DMS 273 (cell line): ENCODE data around the gene MB21D2.
A peak's percentile ranks its signal among the peaks of the same experiment; 100 is the strongest.

ENCODE experiments used
- DNase-seq: peaks from one replicate; lab custom pipeline; 2025; ENCODE audit not compliant: unreplicated experiment; lab: John Stamatoyannopoulos, UW

The MB21D2 gene

DNA sequence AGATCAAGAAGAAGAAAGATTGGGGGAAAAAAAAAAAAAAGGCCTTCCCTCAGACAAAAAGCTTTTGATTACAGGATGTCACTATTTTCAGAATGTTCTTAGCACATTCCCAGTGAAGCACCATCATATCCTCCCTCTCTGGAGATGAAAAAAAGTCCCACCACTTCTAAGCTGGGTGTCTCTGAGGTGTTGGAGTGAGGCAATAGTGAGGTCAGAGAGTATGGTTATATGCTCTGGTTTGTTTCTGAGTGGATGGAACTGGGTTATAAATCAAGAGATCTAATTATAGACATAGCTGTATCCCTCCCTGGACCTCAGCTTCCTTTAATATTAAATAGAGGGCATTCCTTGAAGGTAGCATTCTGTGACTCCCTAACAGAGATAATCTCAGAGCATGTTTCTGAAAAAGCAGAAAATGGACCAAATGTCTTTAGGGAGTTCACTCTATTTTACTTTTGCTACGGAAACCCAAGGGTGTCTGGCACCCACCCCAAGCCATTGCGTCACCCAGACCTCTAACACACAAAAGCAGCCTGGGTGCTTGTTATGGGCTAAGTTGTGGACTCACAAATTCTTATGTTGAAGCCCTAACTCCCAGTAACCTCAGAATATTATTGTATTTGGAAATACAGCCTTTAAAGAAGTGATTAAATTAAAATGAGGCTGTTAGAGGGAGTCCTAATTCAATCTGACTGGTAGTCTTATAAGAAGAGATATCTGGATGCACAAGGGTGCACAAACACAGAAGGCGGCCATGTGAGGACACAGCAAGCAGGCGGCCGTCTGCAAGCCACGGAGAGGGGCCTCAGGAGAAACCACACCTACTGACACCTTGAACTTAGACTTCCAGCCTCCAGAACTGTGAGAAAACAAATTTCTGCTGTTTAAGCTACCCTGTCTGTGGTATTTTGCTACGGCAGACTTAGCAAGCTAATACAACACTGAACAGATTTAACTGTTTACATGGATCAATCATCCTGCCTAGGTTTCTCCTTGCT lies 81.5 kb downstream of the MB21D2 start:
- no peak for DNase-seq

DNA sequence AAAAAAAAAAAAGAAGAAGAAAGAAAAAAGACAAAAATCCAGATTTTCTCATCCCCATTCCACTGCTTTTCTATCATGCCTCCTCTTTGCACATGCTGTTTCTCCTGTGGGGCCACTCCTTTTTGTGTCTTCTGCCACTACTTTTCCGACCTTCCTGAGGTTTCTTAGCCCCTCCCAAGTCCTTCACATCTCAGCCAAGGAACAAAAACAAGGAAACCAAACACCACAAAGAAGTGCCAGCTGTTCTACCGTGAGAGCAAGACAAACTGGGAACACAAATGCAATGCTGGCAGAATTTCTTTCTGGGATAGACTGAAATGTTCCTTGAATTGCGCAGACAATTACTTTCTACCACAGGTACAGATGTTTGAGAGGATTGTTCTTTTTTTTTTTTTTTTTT lies 83.2 kb downstream of the MB21D2 start:
- peak; percentile 61 for DNase-seq

DNA sequence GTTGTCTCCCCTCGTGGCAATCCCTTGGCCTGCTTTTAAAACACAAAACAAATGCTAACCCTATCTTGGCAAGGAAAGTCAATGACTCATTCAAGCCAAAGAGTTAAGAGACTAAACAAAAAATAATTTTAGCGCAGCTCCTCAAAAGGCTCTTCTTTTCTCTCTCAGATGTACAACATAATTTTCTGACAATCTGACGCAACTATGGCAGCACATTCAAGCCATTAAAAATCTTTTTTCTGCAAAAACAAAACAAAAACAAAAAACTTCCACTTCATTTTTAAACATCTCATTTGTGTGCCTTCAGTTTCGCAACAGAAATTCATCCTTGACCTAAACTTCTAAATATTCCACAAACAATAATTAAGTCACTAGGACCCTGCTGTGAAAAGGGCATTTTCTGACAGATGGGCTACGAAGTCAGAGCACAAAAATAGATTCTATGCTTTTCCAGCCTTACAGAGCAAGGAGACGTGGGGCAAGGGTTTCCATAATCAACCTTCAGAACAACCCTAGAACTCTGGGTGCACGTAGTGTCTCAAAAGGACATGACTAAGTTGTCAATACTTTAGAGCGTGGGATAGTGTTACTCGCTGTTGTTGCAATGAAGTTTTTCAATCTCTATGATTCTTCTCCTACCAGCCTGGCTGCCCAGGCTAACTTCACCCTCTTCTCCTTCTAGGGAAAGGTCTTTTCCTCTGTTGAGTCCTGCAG lies 84.3 kb downstream of the MB21D2 start:
- DNase-seq, result peak; percentile 86

DNA sequence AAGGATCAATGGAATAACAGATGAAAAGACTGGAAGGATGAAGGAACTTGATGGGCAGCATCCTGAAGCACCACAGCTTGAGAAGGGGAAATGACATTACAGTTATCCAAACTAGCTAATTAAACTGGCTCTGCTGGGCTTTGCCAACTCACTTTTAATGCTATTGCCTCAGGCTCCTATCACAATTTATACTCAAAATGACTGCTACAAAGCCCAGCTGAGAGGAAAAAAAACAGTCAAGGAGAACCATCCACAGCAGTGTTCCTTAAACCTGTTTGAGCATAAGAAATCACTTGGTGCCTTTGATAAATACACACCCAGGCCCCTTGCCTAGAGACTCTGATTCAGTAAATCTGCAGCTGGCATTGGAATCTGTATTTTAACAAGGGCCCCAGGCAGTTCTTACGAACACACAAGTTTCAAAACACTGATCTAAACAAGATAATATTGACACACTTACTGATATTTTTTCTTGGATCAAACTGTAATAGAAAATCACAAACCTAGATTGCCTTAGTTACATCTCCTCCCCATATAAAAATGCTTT lies 85.8 kb downstream of the MB21D2 start:
- peak; percentile 38 for DNase-seq

DNA sequence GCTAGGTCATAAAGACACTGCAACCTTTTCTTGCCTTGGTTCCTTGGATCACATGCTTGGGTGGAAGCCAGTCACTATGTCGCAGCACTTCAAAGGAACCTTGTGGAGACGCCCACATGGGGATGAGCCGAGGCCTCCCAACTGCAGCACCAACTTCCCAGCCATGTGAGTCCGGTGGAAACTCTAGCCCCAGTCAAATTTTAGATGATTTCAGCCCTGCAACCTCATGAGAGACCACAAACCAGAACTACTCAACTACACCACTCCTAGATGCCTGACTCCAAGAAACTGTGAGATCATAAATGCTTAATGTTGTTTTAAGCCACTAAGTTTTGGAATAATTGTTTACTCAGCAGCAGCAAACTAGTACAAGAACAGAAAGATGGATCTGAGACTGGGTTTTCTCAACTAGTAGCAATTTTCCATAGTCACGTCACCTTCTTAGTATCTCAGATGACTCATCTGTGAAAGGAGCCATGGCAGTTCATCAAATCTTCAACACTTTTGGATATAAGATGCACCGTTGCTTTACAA lies 86.5 kb downstream of the MB21D2 start:
- peak; percentile 57 for DNase-seq

DNA sequence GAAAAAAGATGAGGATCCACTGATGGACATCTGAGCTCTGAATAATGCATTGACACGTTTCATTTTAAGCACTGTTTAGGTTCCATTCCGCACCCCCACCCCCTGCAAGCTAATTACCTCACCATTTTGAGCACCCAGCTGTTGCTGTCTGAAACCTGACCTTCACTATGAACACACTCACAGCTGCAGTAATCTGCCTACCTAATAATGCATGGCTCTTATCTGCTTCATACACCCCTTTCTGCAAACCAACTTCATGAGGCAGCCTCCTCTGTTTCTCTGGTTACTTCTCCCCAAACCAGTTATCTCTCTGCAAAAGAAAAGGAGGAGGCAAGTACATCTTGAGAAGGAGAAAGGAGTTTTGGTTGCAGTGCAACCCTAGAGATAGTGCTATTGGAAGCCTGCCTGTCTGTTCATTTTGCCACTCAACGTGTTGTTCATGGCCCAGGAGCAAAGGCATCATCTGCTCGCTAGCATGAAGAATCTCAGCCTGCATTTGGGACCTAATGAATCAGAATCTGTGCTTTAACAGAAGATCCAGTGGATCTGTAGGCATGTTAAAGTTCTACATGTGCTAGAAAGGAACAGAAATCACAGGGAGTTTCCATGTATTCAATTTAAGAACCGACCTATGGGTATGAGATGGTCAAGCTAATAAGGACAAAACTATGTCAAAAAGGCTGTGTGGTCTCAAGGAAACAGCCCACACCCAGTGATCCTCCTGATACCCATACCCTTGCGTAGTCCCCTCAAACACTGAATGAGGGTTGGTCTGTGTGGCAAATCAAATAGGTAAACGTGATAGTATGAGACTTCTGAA lies 87.2 kb downstream of the MB21D2 start:
- DNase-seq, result peak; percentile 96

DNA sequence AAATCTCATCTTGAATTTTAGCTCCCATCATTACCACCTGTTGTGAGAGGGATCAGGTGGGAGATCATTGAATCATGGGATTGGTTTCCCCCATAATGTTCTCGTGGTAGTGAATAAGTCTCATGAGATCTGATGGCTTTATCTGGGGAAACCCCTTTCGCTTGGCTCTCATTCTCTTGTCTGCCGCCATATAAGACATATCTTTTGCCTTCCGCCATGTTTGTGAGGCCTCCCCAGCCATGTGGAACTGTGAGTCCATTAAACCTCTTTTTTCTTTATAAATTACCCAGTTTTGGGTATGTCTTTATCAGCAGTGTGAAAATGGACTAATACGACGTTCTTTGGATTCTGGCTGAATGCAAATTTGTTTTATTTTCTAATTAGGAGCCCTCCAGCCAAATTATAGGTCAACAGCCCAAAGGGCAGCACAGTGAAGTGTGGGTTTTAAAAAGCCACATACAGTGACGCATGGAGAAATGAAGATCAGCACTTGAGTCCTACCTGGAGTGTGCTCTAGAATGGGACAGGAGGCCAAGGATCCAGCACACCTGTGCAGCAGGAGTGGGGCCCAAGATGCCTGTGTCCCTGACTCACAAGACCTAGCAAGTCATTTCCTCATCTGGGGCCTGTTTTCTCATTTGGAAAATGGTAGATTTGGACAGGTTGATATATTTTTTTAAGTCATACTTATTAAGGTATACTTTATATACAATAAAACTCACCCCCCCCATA lies 89.6 kb downstream of the MB21D2 start:
- DNase-seq, result no peak

DNA sequence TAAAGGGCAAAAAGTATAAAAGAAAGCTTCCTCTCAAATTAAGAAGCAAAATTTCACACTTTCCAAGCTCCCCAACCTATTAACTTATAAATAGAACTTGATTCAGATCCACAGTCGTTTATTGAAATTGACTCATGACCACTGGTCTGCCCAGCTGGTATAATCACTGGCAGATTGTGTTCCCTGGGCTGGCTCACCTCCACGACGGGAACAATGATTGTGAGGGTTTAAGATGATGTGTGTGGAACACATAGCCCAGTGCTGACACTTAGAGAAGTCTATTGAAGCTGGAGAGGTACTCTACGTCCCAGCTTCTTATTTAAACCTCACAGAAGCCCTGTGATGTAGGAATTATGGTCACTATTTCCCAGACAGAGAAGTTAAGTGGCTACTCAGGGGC lies 90.4 kb downstream of the MB21D2 start:
- DNase-seq, result peak; percentile 51

DNA sequence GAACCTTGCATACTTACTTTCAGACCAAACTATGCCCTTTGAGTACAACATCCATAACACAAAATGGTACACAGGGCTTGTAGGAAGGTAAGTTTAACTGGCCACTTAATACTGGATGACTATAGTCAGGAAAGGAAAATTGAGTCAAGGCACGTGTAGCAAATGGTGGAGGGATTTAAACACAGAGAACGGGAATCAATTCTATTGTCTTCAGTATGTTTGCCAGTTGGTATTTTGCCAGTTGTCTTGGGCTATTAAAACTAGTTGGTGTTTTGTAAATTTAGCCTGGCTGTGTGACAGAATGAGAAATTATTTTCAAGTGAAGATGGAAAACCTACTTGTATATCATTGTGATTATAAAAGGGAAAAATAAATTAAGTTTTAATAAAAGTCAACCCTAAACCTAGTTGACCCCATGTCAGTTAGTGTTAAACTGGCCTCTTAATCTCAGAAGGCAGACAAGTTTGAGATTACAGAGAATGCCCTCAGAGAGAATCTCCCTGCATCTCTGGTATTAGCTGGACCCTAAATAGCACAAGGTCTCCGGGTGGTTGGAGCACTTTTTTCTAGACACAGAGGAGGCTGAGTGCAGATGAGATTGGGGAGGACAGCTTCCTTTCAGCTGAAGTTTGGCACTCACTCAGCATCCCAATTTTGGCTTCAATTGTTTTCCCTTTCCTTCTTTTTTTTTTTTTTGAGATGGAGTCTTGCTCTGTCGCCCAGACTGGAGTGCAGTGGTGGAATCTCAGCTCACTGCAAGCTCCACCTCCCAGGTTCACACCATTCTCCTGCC lies 91.2 kb downstream of the MB21D2 start:
- peak; percentile 30 for DNase-seq

DNA sequence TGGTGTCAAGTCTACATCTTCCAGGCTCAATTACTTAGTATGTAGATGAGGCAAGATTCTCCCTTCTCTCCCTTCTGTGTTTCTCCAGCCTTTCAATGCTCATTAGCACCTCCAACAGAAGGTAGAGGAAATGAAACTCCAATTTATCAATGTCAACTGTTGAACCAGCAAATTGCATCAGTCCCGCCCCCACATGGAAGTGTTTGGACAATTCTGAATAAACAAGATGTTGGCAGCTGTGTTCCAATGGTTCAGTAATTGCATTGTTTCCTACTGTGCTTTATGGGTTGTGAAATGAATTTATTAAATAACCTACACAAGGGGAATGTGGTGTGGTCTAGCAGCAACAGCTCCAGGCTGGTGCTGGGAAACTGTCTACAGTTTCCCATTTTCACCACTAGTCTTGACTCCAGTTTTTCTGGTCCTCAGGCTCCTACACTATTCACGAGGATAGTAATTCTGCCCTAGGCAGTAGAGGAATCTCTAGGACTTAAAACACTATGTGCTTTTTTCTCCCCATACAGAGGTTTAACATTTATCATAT lies 91.9 kb downstream of the MB21D2 start:
- DNase-seq, result peak; percentile 91

DNA sequence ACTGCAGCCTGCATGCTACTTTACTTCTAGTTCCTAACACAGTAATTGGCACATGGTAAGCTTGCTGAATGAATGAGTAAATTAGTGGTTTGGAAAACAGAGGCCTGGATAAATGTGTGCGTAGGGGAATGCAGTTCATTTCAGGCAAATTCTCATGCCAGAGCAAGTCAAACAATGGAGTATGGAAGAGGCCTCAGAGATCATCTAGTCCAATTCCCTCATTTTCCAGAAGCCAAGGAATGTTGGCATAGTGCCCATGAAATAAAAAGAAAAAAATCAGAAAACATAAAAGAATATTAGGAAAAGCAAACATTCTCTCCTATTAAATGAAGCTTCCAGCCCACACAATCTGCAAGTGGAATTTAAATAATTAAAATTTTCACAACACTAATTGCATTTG lies 92.4 kb downstream of the MB21D2 start:
- no peak for DNase-seq

DNA sequence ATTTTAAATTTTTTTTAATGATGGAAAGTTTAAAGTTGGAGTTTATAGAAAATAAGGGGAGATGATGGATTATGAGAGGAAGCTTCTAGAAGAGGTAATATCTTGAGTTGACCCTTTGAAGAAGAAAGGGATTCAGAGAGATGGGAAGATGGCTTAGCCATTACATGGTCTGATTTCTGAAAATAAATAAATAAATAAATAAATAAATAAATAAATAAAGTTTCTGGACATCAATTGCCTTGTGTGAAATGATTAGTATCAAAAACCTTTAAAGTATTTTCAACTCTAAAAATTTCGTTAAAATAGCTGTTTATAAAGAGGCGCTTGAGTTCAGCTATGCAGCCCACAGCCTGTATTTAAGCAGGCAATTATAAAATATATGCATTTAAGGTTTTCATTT lies 93.3 kb downstream of the MB21D2 start:
- no peak for DNase-seq

DNA sequence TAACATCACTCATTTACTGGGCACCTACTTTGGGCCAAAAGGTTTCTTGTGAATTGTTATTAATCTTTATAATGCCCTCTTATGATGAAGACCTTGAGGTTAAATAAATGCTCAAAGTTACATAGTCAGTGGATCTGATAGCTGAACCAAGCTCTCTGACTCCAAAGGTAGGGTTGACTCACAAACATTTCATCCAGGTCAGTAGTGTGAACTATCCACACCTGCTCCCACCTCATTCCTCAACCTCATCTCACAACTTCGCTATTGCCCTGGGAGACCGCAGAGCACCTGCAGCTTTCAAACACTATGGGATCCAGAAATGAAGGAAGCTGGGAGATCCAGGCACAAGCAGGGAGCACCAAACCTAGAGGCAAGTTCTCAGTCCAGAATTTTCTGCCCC lies 96.5 kb downstream of the MB21D2 start:
- DNase-seq, result no peak

DNA sequence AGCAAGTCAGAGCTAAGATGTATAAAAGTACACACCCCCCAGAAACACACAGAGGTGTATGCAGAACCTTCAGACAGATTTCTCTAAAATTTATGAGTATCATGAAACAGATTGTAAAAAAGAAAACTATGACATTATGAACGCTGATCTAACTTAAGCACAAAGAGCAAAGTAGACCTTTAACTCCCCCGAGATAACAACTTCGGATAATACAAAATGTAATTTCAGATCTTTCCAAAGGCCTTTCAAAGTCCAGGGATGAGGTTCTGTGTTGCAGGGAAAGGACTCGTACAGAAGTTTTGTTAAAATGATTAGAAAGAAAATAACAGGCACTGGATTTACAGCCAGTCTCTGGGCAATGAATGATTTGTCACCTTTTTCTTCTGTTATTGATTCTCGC lies 97.5 kb downstream of the MB21D2 start:
- DNase-seq, result no peak

DNA sequence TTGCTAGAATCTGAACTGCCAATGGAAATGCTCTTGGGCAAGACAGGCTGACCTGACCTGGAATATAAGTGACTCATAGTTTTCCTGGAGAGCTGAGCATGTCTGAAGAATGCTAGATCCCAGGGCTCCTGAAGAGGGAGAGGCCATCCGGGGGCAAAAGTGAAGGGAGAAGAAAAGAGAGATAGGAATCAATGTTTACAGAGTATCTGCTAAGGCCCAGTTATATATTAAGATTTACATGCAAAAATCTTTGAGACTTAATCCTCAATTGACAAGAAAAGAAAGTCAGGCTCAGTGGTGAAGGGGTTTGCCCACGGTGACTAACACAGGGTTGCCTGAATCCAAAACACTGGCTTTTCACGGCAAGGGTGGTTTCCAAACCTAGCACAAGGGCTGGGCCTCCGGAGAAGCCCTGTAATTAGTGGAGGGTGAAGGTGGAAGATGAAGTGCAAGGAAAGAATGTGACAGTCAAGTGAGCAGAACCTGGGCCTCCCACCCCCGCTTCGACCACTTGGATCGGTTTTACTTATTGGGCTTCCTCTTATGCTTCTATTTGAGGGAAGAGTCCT lies 98.6 kb downstream of the MB21D2 start:
- no peak for DNase-seq

DNA sequence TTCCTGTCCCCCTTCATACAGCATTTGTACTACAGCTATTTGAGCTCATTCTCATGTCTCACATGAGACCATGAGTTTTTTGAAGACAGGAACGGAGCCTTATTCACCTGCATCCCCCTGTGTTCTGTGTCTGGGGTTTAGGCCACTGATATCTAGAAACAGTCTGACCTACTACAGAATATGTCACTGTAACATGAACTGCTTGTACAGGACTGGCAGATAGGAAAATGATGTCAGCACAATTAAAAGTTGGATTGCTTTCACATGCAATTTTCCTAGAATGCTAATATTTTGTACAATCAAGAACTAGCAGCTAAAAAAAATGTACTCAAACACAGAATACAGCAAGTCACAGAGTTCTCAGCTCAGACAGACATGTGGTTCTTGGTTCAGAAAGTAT lies 99.5 kb downstream of the MB21D2 start:
- peak; percentile 35 for DNase-seq

DNA sequence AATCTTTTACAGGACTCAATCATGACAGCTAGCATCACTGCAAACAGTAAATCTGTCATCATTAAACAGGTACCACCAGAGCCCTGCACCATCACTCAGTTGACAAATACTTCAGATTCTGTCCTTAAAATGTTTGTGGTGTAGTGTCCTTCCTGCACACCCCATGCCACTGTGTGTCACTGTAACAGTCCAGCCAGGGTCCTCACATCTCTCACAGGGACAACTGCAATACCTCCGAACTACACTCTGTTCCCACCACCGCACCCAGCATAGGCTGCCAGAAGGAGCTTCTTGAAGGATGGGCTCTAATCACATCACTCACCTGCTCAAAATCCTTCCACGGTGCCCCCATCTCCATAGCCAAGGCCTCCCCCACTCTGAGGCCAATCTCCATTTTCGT lies 100.2 kb downstream of the MB21D2 start:
- no peak for DNase-seq

DNA sequence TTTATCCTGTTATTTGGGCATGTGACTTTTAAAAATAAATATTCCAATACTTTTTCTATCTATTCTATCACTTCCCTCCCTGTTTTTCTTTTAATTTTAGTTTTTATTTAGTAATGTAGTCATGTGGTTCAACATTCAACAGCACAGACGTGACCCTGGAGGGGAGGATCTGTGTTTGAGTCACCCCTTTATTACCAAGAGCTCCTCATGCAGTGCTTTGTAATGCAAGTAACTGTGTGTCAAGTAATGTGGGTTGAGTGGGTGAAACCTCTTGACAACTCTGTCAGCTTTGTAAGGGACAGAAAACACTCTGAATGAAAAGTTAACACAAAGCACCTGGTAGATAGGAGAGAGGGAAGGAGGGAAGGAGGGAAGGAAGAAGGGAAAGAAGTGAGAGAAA lies 100.6 kb downstream of the MB21D2 start:
- DNase-seq, result no peak

DNA sequence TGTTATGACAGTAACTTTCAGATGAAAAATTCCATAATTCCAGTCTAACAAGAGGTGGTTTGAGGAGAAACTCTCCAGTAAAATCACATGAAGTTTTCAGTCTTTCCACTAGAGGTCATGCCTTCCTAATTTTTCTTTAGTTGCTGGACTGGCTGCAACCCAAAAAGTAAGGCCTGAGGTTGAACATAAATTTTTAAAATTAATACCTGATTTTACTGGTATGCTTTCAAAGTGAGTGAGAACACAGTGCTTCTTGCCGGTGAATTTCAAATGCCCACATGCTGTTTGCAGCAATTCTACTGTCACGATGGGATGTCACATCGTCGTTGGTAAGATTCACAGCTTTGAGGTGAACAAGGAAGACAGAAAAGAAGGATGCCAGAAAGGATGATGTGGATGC lies 101.3 kb downstream of the MB21D2 start:
- peak; percentile 83 for DNase-seq
